PC-9 (cell line): ENCODE measurements around the gene ELAVL3. TPM values are rescaled to one million over a fixed set of nuclear protein-coding genes. Genes with fewer than 3 reads are reported as not detected.

ENCODE experiments used
- BruUV-seq: library from RNA; stranded (reverse); fragments of 400-500 nt; replicated peaks from 2 replicates; lab custom pipeline; 2021; lab: Mats Ljungman, UMichigan
- CTCF ChIA-PET: fragments of 300-600 bp; sonication (Branson Sonifier 250); formaldehyde crosslinking; loops from one replicate; lab custom pipeline; 2022; ENCODE audit warnings: antibody characterized with exemption; lab: Charles Lee
- POLR2A ChIA-PET: fragments of 300-600 bp; sonication (Branson Sonifier 250); formaldehyde crosslinking; loops from one replicate; lab custom pipeline; 2022; ENCODE audit warnings: antibody characterized with exemption; ENCODE audit not compliant: unreplicated experiment; lab: Charles Lee
- DNase-seq, 2 experiments: peaks; one replicate each; pipeline versions ENCODE4 v3.0.0 to v3.0.0-alpha.2; 2015 to 2022; ENCODE audit warnings: mixed read lengths in 1 of 2
- H2AFZ ChIP-seq: fragments of 200-600 bp; sonication (generic); 2 replicates; pipeline ENCODE4 v1.8.1; 2017; ENCODE audit warnings: antibody characterized with exemption
- H3F3A ChIP-seq: fragments of 200-600 bp; sonication (generic); 2 replicates; pipeline ENCODE4 v1.8.1; 2017; ENCODE audit warnings: antibody characterized with exemption, mild to moderate bottlenecking, low read depth; ENCODE audit not compliant: insufficient read depth
- H3K27ac ChIP-seq: fragments of 200-600 bp; sonication (generic); 2 replicates; pipeline ENCODE4 v1.6.1; 2016; ENCODE audit warnings: mixed run types
- H3K27me3 ChIP-seq: fragments of 200-600 bp; sonication (generic); 2 replicates; pipeline ENCODE4 v1.6.1; 2016; ENCODE audit warnings: low read depth, mixed run types; ENCODE audit not compliant: insufficient read depth
- H3K36me3 ChIP-seq: fragments of 200-600 bp; sonication (generic); 2 replicates; pipeline ENCODE4 v1.6.1; 2016; ENCODE audit warnings: low read depth, mixed run types
- H3K4me1 ChIP-seq: fragments of 200-600 bp; sonication (generic); replicated peaks from 2 replicates; pipeline ENCODE4 v1.6.1; 2016; ENCODE audit warnings: mixed run types; ENCODE audit not compliant: insufficient read depth
- H3K4me2 ChIP-seq: fragments of 200-600 bp; sonication (generic); 2 replicates; pipeline ENCODE4 v1.6.1; 2017; ENCODE audit warnings: mixed run types
- H3K4me3 ChIP-seq: fragments of 200-600 bp; sonication (generic); 2 replicates; pipeline ENCODE4 v1.6.1; 2016; ENCODE audit warnings: mixed run types
- H3K79me2 ChIP-seq: fragments of 200-600 bp; sonication (generic); 2 replicates; pipeline ENCODE4 v1.6.1; 2017; ENCODE audit warnings: low read depth, mixed run types
- H3K9me2 ChIP-seq: fragments of 200-600 bp; sonication (generic); 2 replicates; pipeline ENCODE4 v1.8.1; 2017; ENCODE audit warnings: mild to moderate bottlenecking; ENCODE audit not compliant: insufficient read depth
- H3K9me3 ChIP-seq: fragments of 200-600 bp; sonication (generic); 2 replicates; pipeline ENCODE4 v1.8.1; 2016; ENCODE audit warnings: low read depth; ENCODE audit not compliant: insufficient read depth
- H4K20me1 ChIP-seq: fragments of 200-600 bp; sonication (generic); 2 replicates; pipeline ENCODE4 v1.8.1; 2017; ENCODE audit not compliant: insufficient read depth
- CTCF ChIP-seq: fragments of 200-600 bp; sonication (generic); conservative IDR thresholded peaks from 2 replicates; pipeline ENCODE4 v1.6.1; 2017; ENCODE audit warnings: mixed run types, antibody characterized with exemption, mild to moderate bottlenecking, moderate library complexity
- EZH2 ChIP-seq: fragments of 200-600 bp; sonication (generic); IDR thresholded peaks from 2 replicates; pipeline ENCODE4 v1.8.0; 2017; ENCODE audit warnings: antibody characterized with exemption, low read depth
- intact Hi-C: fragments of 100-400 bp; cut with micrococcal nuclease; formaldehyde crosslinking; loops from one replicate; pipeline ENCODE4 v1.10.0; 2022; ENCODE audit not compliant: unreplicated experiment
- total RNA-seq: library from RNA; stranded (reverse); gene quantifications from 2 replicates; pipeline ENCODE4 v1.2.3, GENCODE V29; 2021

Gene ELAVL3
- total RNA-seq, 1 experiment from 2014 or later: not detected

GRCh38 chr19:11494634-11495285, 13.9 kb upstream of the ELAVL3 start:
- intact Hi-C loops: no loop called here
- H3K27me3 ChIP-seq: no peaks in the 10 kb centered on the region
- no peaks in the 10 kb centered on the region for H3K9me3 ChIP-seq
- H3K36me3 ChIP-seq: no peaks in the 10 kb centered on the region
- no peaks in the 10 kb centered on the region for H4K20me1 ChIP-seq
- H3K4me1 ChIP-seq: no peaks in the 10 kb centered on the region
- no peak overlapping the region for H3K4me3 ChIP-seq
- H3K27ac ChIP-seq: no peak overlapping the region
- H3K4me2 ChIP-seq: no peak overlapping the region
- H2AFZ ChIP-seq: no peak overlapping the region
- H3K79me2 ChIP-seq: no peaks in the 10 kb centered on the region
- TF ChIP-seq EZH2: no peak
- TF ChIP-seq CTCF: no peak
- no peak for DNase-seq
- ChIA-PET CTCF (no interaction called here), POLR2A (no interaction called here)
- H3F3A ChIP-seq: no peaks in the 10 kb centered on the region
- no peaks in the 10 kb centered on the region for H3K9me2 ChIP-seq
- no TSS peak for BruUV-seq

- intact Hi-C loops: no loop called here
- H3K79me2 ChIP-seq: no peaks in the 10 kb centered on the region
- ChIA-PET POLR2A (no interaction called here), CTCF (no interaction called here)
- no peak overlapping the region for H3K4me3 ChIP-seq
- DNase-seq: no peak
- no peak for TF ChIP-seq EZH2
- no peak for TF ChIP-seq CTCF
- H3K27ac ChIP-seq: no peak overlapping the region
- no peaks in the 10 kb centered on the region; the same call in 1 of the 2 replicates for H3F3A ChIP-seq
- H3K27me3 ChIP-seq: no peaks in the 10 kb centered on the region
- no peaks in the 10 kb centered on the region for H3K36me3 ChIP-seq
- BruUV-seq: no TSS peak
- no peaks in the 10 kb centered on the region for H3K9me3 ChIP-seq
- no peaks in the 10 kb centered on the region for H3K9me2 ChIP-seq
- no peak overlapping the region for H3K4me2 ChIP-seq
- no peaks in the 10 kb centered on the region for H3K4me1 ChIP-seq
- H4K20me1 ChIP-seq: no peaks in the 10 kb centered on the region
- H2AFZ ChIP-seq: no peak overlapping the region
These were observed 8.5 kb upstream of the ELAVL3 start for GRCh38 chr19:11489378-11489777.

GRCh38 chr19:11486661-11487503, 6.0 kb upstream of the ELAVL3 start:
- CTCF ChIA-PET: no interaction called here
- intact Hi-C loops: no loop called here
- H3K4me2 ChIP-seq: no peak overlapping the region

More at GRCh38 chr19:11486661-11487503, 6.0 kb upstream of the ELAVL3 start:
- H3K4me1 ChIP-seq: no peaks in the 10 kb centered on the region
- H3K9me3 ChIP-seq: no peaks in the 10 kb centered on the region
- no TSS peak for BruUV-seq
- DNase-seq: no peak
- no peak overlapping the region for H2AFZ ChIP-seq
- no peak overlapping the region for H3K4me3 ChIP-seq
- POLR2A ChIA-PET: no interaction called here
- no peaks in the 10 kb centered on the region for H3K27me3 ChIP-seq
- no peak for TF ChIP-seq CTCF
- TF ChIP-seq EZH2: no peak
- H3F3A ChIP-seq: peaks cover 2% of the 10 kb centered on the region; the same call in 1 of the 2 replicates
- H3K9me2 ChIP-seq: no peaks in the 10 kb centered on the region
- H3K36me3 ChIP-seq: no peaks in the 10 kb centered on the region
- no peak overlapping the region for H3K27ac ChIP-seq
- H4K20me1 ChIP-seq: 0 out of 2 replicates have a peak, but pooled peaks cover 3% of the 10 kb centered on the region
- H3K79me2 ChIP-seq: no peaks in the 10 kb centered on the region
